ENCODE data around the gene ENTPD2. TPM values are rescaled to one million over a fixed set of nuclear protein-coding genes. Genes with fewer than 3 reads are reported as not detected.
"Not testable (repeated sequence)": the region's sequence is repeated elsewhere in the genome, so short reads cannot be mapped to it uniquely, and the experiment has no call there.

The ENTPD2 gene
- total and polyA plus RNA-seq, 11 donors = 0.50 to 2.9 (median 1.2) TPM

DNA sequence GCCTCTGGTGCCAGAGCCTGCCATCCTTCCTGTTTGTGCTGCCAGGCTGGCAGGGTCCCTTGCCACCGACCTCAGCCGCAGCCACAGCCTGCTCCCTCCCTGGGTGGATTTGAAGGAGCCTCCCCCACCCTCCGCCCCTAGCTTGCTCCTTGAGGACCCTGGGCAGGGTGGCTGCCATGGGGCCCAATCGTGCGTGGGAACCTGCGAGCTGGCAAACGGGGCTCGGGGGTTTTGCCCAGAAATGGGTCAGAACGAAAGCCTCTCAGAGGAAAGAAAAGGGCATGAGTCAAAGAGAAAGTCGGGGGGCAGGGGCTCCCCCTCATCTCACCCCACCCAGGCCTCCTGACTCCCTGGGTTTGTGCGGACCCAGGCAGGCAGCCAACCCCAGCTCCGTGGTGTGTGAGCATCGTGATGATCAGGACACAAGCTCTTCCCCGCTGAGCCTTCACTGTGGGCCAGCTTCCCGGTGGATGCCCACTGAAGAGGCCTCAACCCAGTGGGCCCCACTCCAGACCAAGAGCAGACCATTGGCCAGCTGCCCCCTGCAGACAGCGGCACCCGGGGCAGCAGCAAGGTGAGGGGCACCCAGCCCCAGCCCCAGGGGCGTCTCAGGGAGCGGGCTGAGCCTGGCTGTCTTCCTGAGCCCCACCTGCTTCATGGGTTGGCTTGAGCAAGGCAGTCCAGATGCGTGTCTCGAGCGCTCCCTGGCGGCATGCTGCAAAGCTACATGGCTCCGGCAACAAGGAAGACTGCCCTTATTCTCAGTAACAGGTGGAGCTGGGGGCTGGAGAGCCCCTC is 19.0 kb downstream of the ENTPD2 start:
- Histone ChIP-seq H3K4me3 (peak overlapping the region in 2 of 12 donors; percentile 4 to 27), H3K4me1 (peaks cover 0 to 52% (median 11%) of the 10 kb centered on the region in 12 donors)
- DNase-seq = peak; percentile 79 to 93 (median 80)

DNA sequence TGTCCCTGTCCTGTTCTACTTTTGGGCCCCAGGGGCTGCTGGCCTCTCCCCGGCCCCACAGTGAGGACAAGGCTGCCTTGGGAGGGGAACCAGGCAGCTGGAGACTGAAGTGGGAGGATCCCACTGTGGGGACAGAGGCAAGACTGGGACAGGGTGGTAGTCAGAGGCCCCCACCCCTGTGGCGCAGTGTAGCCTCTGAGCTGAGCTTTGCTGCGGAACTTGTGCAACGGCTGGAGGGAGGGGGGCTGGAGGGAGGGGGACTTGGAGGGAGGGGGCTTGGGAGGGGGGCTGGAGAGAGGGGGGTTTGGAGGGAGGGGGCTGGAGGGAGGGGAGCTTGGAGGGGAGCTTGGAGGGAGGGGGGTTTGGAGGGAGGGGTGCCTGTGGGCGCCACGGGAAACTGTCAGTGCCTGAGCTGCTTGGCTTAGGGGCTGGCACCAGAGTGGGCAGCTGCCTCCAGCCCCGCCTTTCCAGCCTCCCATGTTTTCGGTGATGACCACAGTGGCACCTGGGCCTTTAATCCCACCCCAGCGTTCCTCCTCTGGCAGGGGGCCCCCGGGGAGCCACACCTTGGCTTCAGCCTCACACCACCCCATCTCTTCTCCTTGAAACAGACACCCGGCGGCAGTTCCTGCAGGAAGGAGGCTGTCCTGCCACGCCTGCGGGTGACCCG is 19.7 kb downstream of the ENTPD2 start:
- peak overlapping the region in 1 of 12 donors; percentile 87 for H3K27ac ChIP-seq
- H3K27me3 ChIP-seq = no peaks in the 10 kb centered on the region
- intact Hi-C loops (cut with DNase I) = loop anchor here in 9 of 10 donors (2.0 to 10.0 kb wide), 7 partner anchors 85 to 247 kb away; partner anchors contain the start of genes AJM1 (in 2 of the 9), C8G (in 2 of the 9), PHPT1 (in 2 of the 9) and FBXW5 (in 1 of the 9)
- DNase-seq = peak in 1 of 5 donors; percentile 61
- peak overlapping the region in 7 of 12 donors; percentile 11 to 65 (median 17) for H3K4me3 ChIP-seq
- peaks cover 3 to 59% (median 15%) of the 10 kb centered on the region in 12 donors for H3K4me1 ChIP-seq
- TF ChIP-seq, protein P1, sequence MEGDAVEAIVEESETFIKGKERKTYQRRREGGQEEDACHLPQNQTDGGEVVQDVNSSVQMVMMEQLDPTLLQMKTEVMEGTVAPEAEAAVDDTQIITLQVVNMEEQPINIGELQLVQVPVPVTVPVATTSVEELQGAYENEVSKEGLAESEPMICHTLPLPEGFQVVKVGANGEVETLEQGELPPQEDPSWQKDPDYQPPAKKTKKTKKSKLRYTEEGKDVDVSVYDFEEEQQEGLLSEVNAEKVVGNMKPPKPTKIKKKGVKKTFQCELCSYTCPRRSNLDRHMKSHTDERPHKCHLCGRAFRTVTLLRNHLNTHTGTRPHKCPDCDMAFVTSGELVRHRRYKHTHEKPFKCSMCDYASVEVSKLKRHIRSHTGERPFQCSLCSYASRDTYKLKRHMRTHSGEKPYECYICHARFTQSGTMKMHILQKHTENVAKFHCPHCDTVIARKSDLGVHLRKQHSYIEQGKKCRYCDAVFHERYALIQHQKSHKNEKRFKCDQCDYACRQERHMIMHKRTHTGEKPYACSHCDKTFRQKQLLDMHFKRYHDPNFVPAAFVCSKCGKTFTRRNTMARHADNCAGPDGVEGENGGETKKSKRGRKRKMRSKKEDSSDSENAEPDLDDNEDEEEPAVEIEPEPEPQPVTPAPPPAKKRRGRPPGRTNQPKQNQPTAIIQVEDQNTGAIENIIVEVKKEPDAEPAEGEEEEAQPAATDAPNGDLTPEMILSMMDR (IDR thresholded peaks at IDR 0.05) = no peak
- TF ChIP-seq POLR2A (IDR thresholded peaks at IDR 0.05) = no peak
- 45 to 64% (median 58%) methylated on average over 11 to 15 of the region's 15 CpGs for WGBS, 4 donors
- H3K9me3 ChIP-seq = no peaks in the 10 kb centered on the region
- peaks cover 0 to 22% (median 13%) of the 10 kb centered on the region in 9 donors for H3K36me3 ChIP-seq
- ATAC-seq = no peak

More for the DNA sequence above, 19.0 kb downstream of the ENTPD2 start:
- TF ChIP-seq, protein P1 (IDR thresholded peaks at IDR 0.05) = peak; percentile 85 to 95 (median 90)
- TF ChIP-seq POLR2A (IDR thresholded peaks at IDR 0.05) = peak in 1 of 2 donors; percentile 9
- WGBS, 4 donors = 23 to 51% (median 35%) methylated on average over 11 to 24 of the region's 24 CpGs
- Histone ChIP-seq H3K36me3 (peaks cover 0 to 30% (median 20%) of the 10 kb centered on the region in 9 donors), H3K27ac (peak overlapping the region in 2 of 12 donors; percentile 38 to 68), H3K27me3 (no peaks in the 10 kb centered on the region), H3K9me3 (no peaks in the 10 kb centered on the region)
- peak; percentile 64 to 82 (median 76) for ATAC-seq
- intact Hi-C loops (cut with DNase I) = loop anchor here (1.0 to 10.0 kb wide), 11 partner anchors 86 to 248 kb away; partner anchors contain the start of genes C8G (in 3 of the 10), PHPT1 (in 3 of the 10), AJM1 (in 2 of the 10) and FBXW5 (in 1 of the 10)

DNA sequence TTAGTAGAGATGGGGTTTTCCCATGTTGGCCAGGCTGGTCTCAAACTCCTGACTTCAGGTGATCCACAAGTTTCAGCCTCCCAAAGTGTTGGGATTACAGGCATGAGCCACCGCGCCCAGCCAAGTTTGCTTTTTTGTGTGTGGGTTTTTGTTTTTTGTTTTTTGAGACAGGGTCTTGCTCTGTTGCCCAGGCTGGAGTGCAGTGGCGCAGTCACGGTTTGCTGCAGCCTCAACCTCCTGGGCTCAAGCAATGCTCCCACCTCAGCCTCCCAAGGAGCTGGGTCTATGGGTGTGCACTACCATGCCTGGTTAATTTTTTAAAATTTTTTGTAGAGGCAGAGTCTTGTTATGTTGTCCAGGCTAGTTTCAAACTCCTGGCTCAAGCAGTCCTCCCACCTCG is 20.4 kb downstream of the ENTPD2 start:
- intact Hi-C loops (cut with DNase I) = loop anchor here in 3 of 10 donors (5.0 to 10.0 kb wide), 2 partner anchors 86 to 189 kb away; partner anchors contain the start of genes AJM1 (in 2 of the 3), PHPT1 (in 2 of the 3) and C8G (in 1 of the 3)

DNA sequence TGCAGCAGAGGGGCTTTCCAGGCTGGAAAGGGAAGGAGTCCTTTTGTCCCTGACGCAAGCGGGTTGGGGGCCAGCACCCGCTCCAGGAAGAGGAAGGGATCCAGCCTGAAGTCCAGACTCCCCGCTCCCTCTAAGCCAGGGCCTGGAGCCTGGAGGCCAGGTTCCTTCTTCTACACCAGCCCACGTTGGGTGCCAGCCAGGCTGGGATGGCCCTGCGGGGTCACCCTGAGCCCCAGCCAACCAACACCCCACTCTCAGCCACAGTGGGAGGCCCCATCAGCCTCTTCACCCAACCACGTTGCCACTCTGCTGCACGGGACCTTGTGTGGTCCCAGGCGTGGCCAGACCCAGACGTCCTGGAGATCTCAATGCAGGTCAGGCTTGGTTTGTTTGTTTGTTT is 21.0 kb downstream of the ENTPD2 start:
- 80 to 94% (median 86%) methylated on average over 7 to 10 of the region's 10 CpGs for WGBS, 4 donors

More for the DNA sequence above, 20.4 kb downstream of the ENTPD2 start:
- not testable (repeated sequence) for ATAC-seq, H3K9me3 ChIP-seq, H3K27me3 ChIP-seq, DNase-seq
- Histone ChIP-seq H3K4me1 (peaks cover 8 to 66% (median 22%) of the 10 kb centered on the region in 12 donors), H3K27ac (peak overlapping the region in 1 of 12 donors; percentile 87), H3K36me3 (peaks cover 0 to 15% (median 6%) of the 10 kb centered on the region in 9 donors), H3K4me3 (peak overlapping the region in 9 of 12 donors; percentile 2 to 65 (median 17))
- 91 to 98% (median 94%) methylated on average over 5 of the region's 5 CpGs for WGBS, 4 donors

More for the DNA sequence above, 21.0 kb downstream of the ENTPD2 start:
- TF ChIP-seq POLR2A (IDR thresholded peaks at IDR 0.05) = no peak
- TF ChIP-seq, protein P1 (IDR thresholded peaks at IDR 0.05) = no peak
- Histone ChIP-seq H3K36me3 (peaks cover 0 to 9% (median 5%) of the 10 kb centered on the region in 9 donors), H3K4me1 (peaks cover 8 to 68% (median 23%) of the 10 kb centered on the region in 12 donors), H3K4me3 (peak overlapping the region in 9 of 12 donors; percentile 2 to 65 (median 17)), H3K27ac (peak overlapping the region in 3 of 12 donors; percentile 3 to 87 (median 33)), H3K9me3 (no peaks in the 10 kb centered on the region), H3K27me3 (no peaks in the 10 kb centered on the region)
- intact Hi-C loops (cut with DNase I) = loop anchor here in 3 of 10 donors (5.0 to 10.0 kb wide), 2 partner anchors 86 to 188 kb away; partner anchors contain the start of genes AJM1 (in 2 of the 3), PHPT1 (in 2 of the 3) and C8G (in 1 of the 3)
- ATAC-seq = peak in 2 of 4 donors; percentile 31 to 36
- DNase-seq = peak; percentile 58 to 87 (median 73)
